Activated T-cell treated with anti-CD3 and anti-CD28 coated beads, Interleukin-2, amount 50 U/mL, for 72 hours (primary cell): Measurements from ENCODE around the gene OR13J1. TPM values are rescaled to one million over a fixed set of nuclear protein-coding genes. Genes with fewer than 3 reads are reported as not detected.
"Not testable (repeated sequence)": the region's sequence is repeated elsewhere in the genome, so short reads cannot be mapped to it uniquely, and the experiment has no call there.

Experiments
- ATAC-seq, 2 donors: fragments of 150-1000 bp; cut with Tn5 transposase; replicated peaks in 1 of 2; 2 replicates each; pipeline ENCODE4 v1.10.0; 2021; ENCODE audit warnings: moderate library complexity in 2 of 2, mild to moderate bottlenecking in 1 of 2
- DNase-seq, 2 donors: peaks; one replicate each; pipeline ENCODE4 v3.0.0; 2021 to 2022; ENCODE audit warnings: mixed read lengths in 1 of 2
- H3K27ac Mint-ChIP-seq: one replicate; pipeline ENCODE4 v1.8.0; 2022; ENCODE audit warnings: mild to moderate bottlenecking, moderate library complexity, mixed read lengths
- H3K27me3 Mint-ChIP-seq: one replicate; pipeline ENCODE4 v1.8.0; 2022; ENCODE audit warnings: low read depth, mixed read lengths
- H3K36me3 Mint-ChIP-seq, 2 donors: one replicate each; pipeline ENCODE4 v1.8.0; 2022; ENCODE audit warnings: mixed read lengths in 2 of 2, mild to moderate bottlenecking in 1 of 2; ENCODE audit not compliant: insufficient read depth in 2 of 2
- H3K4me1 Mint-ChIP-seq: one replicate; pipeline ENCODE4 v1.8.0; 2022; ENCODE audit warnings: low read depth, mixed read lengths
- H3K4me3 Mint-ChIP-seq, 2 donors: one replicate each; pipeline ENCODE4 v1.8.0; 2022; ENCODE audit warnings: mild to moderate bottlenecking in 2 of 2, mixed read lengths in 2 of 2, moderate library complexity in 2 of 2
- H3K9me3 Mint-ChIP-seq, 2 donors: one replicate each; pipeline ENCODE4 v1.8.0; 2022; ENCODE audit warnings: mixed read lengths in 2 of 2
- total RNA-seq, 2 donors: library from RNA; stranded (reverse); gene quantifications; one replicate each; pipeline ENCODE4 v1.2.3, GENCODE V29; 2022

The OR13J1 gene
- not detected for total RNA-seq

GRCh38 chr9:35870351-35870923 lies at the start of gene OR13J1:
Gene OR13J1, minus strand, starts transcription at chr9:35870401. Its CDS starts 0 bp downstream, at chr9:35870401.
- DNase-seq (no peak), ATAC-seq (no peak)
- Mint-ChIP-seq H3K27me3 (no peaks in the 10 kb centered on the region), H3K9me3 (no peaks in the 10 kb centered on the region), H3K36me3 (no peaks in the 10 kb centered on the region), H3K27ac (no peak within 1 kb of the TSS), H3K4me3 (no peak within 1 kb of the TSS), H3K4me1 (peaks cover 4% of the 10 kb centered on the region)

GRCh38 chr9:35919212-35920008 lies 49.2 kb upstream of the OR13J1 start:
- no peaks in the 10 kb centered on the region for H3K36me3 Mint-ChIP-seq
- H3K27ac Mint-ChIP-seq, result no peak overlapping the region

GRCh38 chr9:35918780-35919179 lies 48.6 kb upstream of the OR13J1 start:
- H3K27me3 Mint-ChIP-seq, result no peaks in the 10 kb centered on the region
- H3K27ac Mint-ChIP-seq, result no peak overlapping the region
- no peaks in the 10 kb centered on the region for H3K36me3 Mint-ChIP-seq
- peaks cover 12% of the 10 kb centered on the region for H3K4me1 Mint-ChIP-seq
- no peak for ATAC-seq
- DNase-seq, result no peak
- H3K9me3 Mint-ChIP-seq, result no peaks in the 10 kb centered on the region
- no peak overlapping the region for H3K4me3 Mint-ChIP-seq

More at GRCh38 chr9:35919212-35920008, 49.2 kb upstream of the OR13J1 start:
- Mint-ChIP-seq H3K27me3 (no peaks in the 10 kb centered on the region), H3K9me3 (no peaks in the 10 kb centered on the region), H3K4me3 (no peak overlapping the region), H3K4me1 (peaks cover 18% of the 10 kb centered on the region)
- ATAC-seq, result no peak
- DNase-seq, result no peak

- H3K36me3 Mint-ChIP-seq, result no peaks in the 10 kb centered on the region
- no peaks in the 10 kb centered on the region for H3K27me3 Mint-ChIP-seq
- H3K27ac Mint-ChIP-seq, result no peak overlapping the region
- no peaks in the 10 kb centered on the region for H3K4me1 Mint-ChIP-seq
- H3K9me3 Mint-ChIP-seq, result no peaks in the 10 kb centered on the region
- ATAC-seq (no peak), DNase-seq (no peak)
- no peak overlapping the region for H3K4me3 Mint-ChIP-seq
Measured at GRCh38 chr9:35917261-35917660, 47.1 kb upstream of the OR13J1 start.

- no peaks in the 10 kb centered on the region for H3K9me3 Mint-ChIP-seq
- DNase-seq (no peak), ATAC-seq (no peak)
- H3K4me1 Mint-ChIP-seq, result peaks cover 6% of the 10 kb centered on the region
- no peak overlapping the region for H3K27ac Mint-ChIP-seq
- no peaks in the 10 kb centered on the region for H3K27me3 Mint-ChIP-seq
- H3K36me3 Mint-ChIP-seq, result no peaks in the 10 kb centered on the region
- H3K4me3 Mint-ChIP-seq, result no peak overlapping the region
Measured at GRCh38 chr9:35915681-35916294, 45.6 kb upstream of the OR13J1 start.

- Mint-ChIP-seq H3K4me3 (no peak overlapping the region), H3K27me3 (no peaks in the 10 kb centered on the region), H3K36me3 (no peaks in the 10 kb centered on the region), H3K27ac (no peak overlapping the region), H3K9me3 (no peaks in the 10 kb centered on the region), H3K4me1 (peaks cover 18% of the 10 kb centered on the region)
- DNase-seq (no peak), ATAC-seq (peak in 1 of 2 donors; percentile 48)
Measured at GRCh38 chr9:35914301-35914807, 44.2 kb upstream of the OR13J1 start.

- not testable (repeated sequence) for H3K27me3 Mint-ChIP-seq, DNase-seq, H3K27ac Mint-ChIP-seq, H3K4me3 Mint-ChIP-seq, H3K9me3 Mint-ChIP-seq, H3K36me3 Mint-ChIP-seq, ATAC-seq
- H3K4me1 Mint-ChIP-seq, result peaks cover 27% of the 10 kb centered on the region
Measured at GRCh38 chr9:35913429-35913828, 43.2 kb upstream of the OR13J1 start.

GRCh38 chr9:35912791-35913400 lies 42.7 kb upstream of the OR13J1 start:
- Mint-ChIP-seq H3K36me3 (no peaks in the 10 kb centered on the region), H3K4me1 (peaks cover 32% of the 10 kb centered on the region)

GRCh38 chr9:35911690-35912089 lies 41.5 kb upstream of the OR13J1 start:
- ATAC-seq (no peak), DNase-seq (no peak)
- Mint-ChIP-seq H3K9me3 (no peaks in the 10 kb centered on the region), H3K27ac (no peak overlapping the region), H3K4me3 (no peak overlapping the region), H3K4me1 (peaks cover 38% of the 10 kb centered on the region), H3K36me3 (no peaks in the 10 kb centered on the region), H3K27me3 (no peaks in the 10 kb centered on the region)

More at GRCh38 chr9:35912791-35913400, 42.7 kb upstream of the OR13J1 start:
- H3K27me3 Mint-ChIP-seq, result no peaks in the 10 kb centered on the region
- no peak overlapping the region for H3K4me3 Mint-ChIP-seq
- H3K27ac Mint-ChIP-seq, result no peak overlapping the region
- no peaks in the 10 kb centered on the region for H3K9me3 Mint-ChIP-seq
- ATAC-seq (no peak), DNase-seq (no peak)

- Mint-ChIP-seq H3K4me3 (peak overlapping the region; percentile 47 to 62), H3K4me1 (peaks cover 38% of the 10 kb centered on the region), H3K27ac (peak overlapping the region; percentile 49), H3K9me3 (no peaks in the 10 kb centered on the region), H3K36me3 (no peaks in the 10 kb centered on the region), H3K27me3 (no peaks in the 10 kb centered on the region)
- ATAC-seq (peak; percentile 57 to 73), DNase-seq (peak; percentile 42 to 44)
Measured at GRCh38 chr9:35910613-35911359, 40.6 kb upstream of the OR13J1 start.

GRCh38 chr9:35909687-35910612 lies 39.7 kb upstream of the OR13J1 start:
- DNase-seq, result no peak
- H3K4me1 Mint-ChIP-seq, result peaks cover 38% of the 10 kb centered on the region
- no peaks in the 10 kb centered on the region for H3K9me3 Mint-ChIP-seq
- H3K36me3 Mint-ChIP-seq, result no peaks in the 10 kb centered on the region
- H3K27ac Mint-ChIP-seq, result no peak overlapping the region
- no peaks in the 10 kb centered on the region for H3K27me3 Mint-ChIP-seq
- H3K4me3 Mint-ChIP-seq, result no peak overlapping the region
- ATAC-seq, result no peak

- Mint-ChIP-seq H3K4me3 (no peak within 1 kb of the TSS), H3K9me3 (no peaks in the 10 kb centered on the region), H3K27me3 (no peaks in the 10 kb centered on the region), H3K4me1 (peaks cover 38% of the 10 kb centered on the region), H3K27ac (no peak within 1 kb of the TSS), H3K36me3 (no peaks in the 10 kb centered on the region)
- no peak for ATAC-seq
- no peak for DNase-seq
Measured at GRCh38 chr9:35909274-35909673, 39.1 kb upstream of the OR13J1 start, which contains the start of gene SPAAR. Gene SPAAR, plus strand, starts transcription at chr9:35909490. Its CDS starts 974 bp downstream, at chr9:35910464.
